Measurements from ENCODE around the gene HELZ.

- no peak for TF ChIP-seq EP300 (IDR thresholded peaks at IDR 0.05)
- TF ChIP-seq, protein P1, sequence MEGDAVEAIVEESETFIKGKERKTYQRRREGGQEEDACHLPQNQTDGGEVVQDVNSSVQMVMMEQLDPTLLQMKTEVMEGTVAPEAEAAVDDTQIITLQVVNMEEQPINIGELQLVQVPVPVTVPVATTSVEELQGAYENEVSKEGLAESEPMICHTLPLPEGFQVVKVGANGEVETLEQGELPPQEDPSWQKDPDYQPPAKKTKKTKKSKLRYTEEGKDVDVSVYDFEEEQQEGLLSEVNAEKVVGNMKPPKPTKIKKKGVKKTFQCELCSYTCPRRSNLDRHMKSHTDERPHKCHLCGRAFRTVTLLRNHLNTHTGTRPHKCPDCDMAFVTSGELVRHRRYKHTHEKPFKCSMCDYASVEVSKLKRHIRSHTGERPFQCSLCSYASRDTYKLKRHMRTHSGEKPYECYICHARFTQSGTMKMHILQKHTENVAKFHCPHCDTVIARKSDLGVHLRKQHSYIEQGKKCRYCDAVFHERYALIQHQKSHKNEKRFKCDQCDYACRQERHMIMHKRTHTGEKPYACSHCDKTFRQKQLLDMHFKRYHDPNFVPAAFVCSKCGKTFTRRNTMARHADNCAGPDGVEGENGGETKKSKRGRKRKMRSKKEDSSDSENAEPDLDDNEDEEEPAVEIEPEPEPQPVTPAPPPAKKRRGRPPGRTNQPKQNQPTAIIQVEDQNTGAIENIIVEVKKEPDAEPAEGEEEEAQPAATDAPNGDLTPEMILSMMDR (IDR thresholded peaks at IDR 0.05): no peak
Observed at GRCh38 chr17:67262435-67263117, 17.6 kb upstream of the HELZ start.
